Measurements from ENCODE around the gene GLRX3.

GRCh38 chr10:130121486-130122079 lies 14.6 kb upstream of the GLRX3 start:
- TF ChIP-seq EZH2phosphoT487 (IDR thresholded peaks at IDR 0.05; ENCODE audit: borderline replicate concordance, low read length) = no peak
- TF ChIP-seq CTCF (conservative IDR thresholded peaks at IDR 0.05; ENCODE audit: low read depth, low read length) = no peak
- no peak for TF ChIP-seq EZH2 (IDR thresholded peaks at IDR 0.05; ENCODE audit: low read length, unreplicated experiment)

Data from PC-3 (cell line).